Mesodermal cell (in vitro differentiated cells): ENCODE data around the gene ACKR4.
"Not testable (repeated sequence)": the region's sequence is repeated elsewhere in the genome, so short reads cannot be mapped to it uniquely, and the experiment has no call there.

Source experiments
- H3K27ac ChIP-seq: 2 replicates; pipeline ENCODE4 v1.7.0; 2013; ENCODE audit warnings: mild to moderate bottlenecking, low read depth, low read length, moderate library complexity; ENCODE audit not compliant: severe bottlenecking
- H3K36me3 ChIP-seq: 2 replicates; pipeline ENCODE4 v1.7.1; 2013; ENCODE audit warnings: mild to moderate bottlenecking, low read length, moderate library complexity; ENCODE audit not compliant: control insufficient read depth, insufficient read depth
- H3K4me1 ChIP-seq: one replicate; pipeline ENCODE4 v1.7.1; 2013; ENCODE audit warnings: mild to moderate bottlenecking, low read length; ENCODE audit not compliant: insufficient read depth, control insufficient read depth, poor library complexity, severe bottlenecking
- H3K4me3 ChIP-seq: 2 replicates; pipeline ENCODE4 v1.7.0; 2013; ENCODE audit warnings: low read length, control low read depth, mild to moderate bottlenecking; ENCODE audit not compliant: insufficient read depth, poor library complexity, severe bottlenecking; ENCODE audit errors: extremely low read depth
- H3K9me3 ChIP-seq: 2 replicates; pipeline ENCODE4 v1.7.1; 2013; ENCODE audit warnings: mild to moderate bottlenecking, low read length, moderate library complexity; ENCODE audit not compliant: control insufficient read depth
- WGBS, 2 experiments: methylation state at CpG; one replicate each; pipeline ENCODE4 v1.1.5; 2013; ENCODE audit warnings: missing lambda C conversion rate in 2 of 2; ENCODE audit not compliant: insufficient coverage in 2 of 2; 5-methylcytosine and 5-hydroxymethylcytosine counted together

The ACKR4 gene

GRCh38 chr3:132594498-132594897, 2.6 kb upstream of the ACKR4 start:
- no peak overlapping the region for H3K4me3 ChIP-seq
- H3K36me3 ChIP-seq, result peaks cover 2% of the 10 kb centered on the region
- H3K27ac ChIP-seq, result no peak overlapping the region
- H3K9me3 ChIP-seq, result no peaks in the 10 kb centered on the region
- peaks cover 4% of the 10 kb centered on the region for H3K4me1 ChIP-seq

- H3K4me1 ChIP-seq, result peaks cover 4% of the 10 kb centered on the region
- no peaks in the 10 kb centered on the region for H3K9me3 ChIP-seq
- no peak overlapping the region for H3K4me3 ChIP-seq
- peaks cover 2% of the 10 kb centered on the region for H3K36me3 ChIP-seq
- H3K27ac ChIP-seq, result peak overlapping the region; percentile 26
Observed at GRCh38 chr3:132595014-132595413, 2.1 kb upstream of the ACKR4 start.

- no peak overlapping the region for H3K27ac ChIP-seq
- no peak overlapping the region for H3K4me3 ChIP-seq
- H3K9me3 ChIP-seq, result no peaks in the 10 kb centered on the region
- peaks cover 4% of the 10 kb centered on the region for H3K4me1 ChIP-seq
- H3K36me3 ChIP-seq, result peaks cover 2% of the 10 kb centered on the region
Observed at GRCh38 chr3:132596326-132596725, 744 bp upstream of the ACKR4 start.

GRCh38 chr3:132597660-132598059, 590 bp downstream of the ACKR4 start:
- Histone ChIP-seq H3K27ac (no peak overlapping the region), H3K9me3 (no peaks in the 10 kb centered on the region), H3K4me3 (no peak overlapping the region), H3K36me3 (peaks cover 1% of the 10 kb centered on the region), H3K4me1 (peaks cover 4% of the 10 kb centered on the region)
- WGBS, 2 experiments, result no CpG with 5 or more reads among the region's 2 CpGs

- Histone ChIP-seq H3K4me1 (peaks cover 4% of the 10 kb centered on the region), H3K9me3 (no peaks in the 10 kb centered on the region), H3K4me3 (no peak overlapping the region), H3K36me3 (peaks cover 4% of the 10 kb centered on the region), H3K27ac (no peak overlapping the region)
- WGBS, 2 experiments, result 100% methylated on average over 1 to 2 of the region's 3 CpGs
Observed at GRCh38 chr3:132598181-132598580, 1.1 kb downstream of the ACKR4 start.

- not testable (repeated sequence) for H3K9me3 ChIP-seq, H3K4me3 ChIP-seq, H3K36me3 ChIP-seq, H3K27ac ChIP-seq, H3K4me1 ChIP-seq
- WGBS, 2 experiments, result no CpG with 5 or more reads among the region's 1 CpG
Observed at GRCh38 chr3:132600614-132601013, 3.5 kb downstream of the ACKR4 start.

- 66 to 79% methylated on average over 2 of the region's 2 CpGs for WGBS, 2 experiments
- Histone ChIP-seq H3K4me3 (no peak overlapping the region), H3K9me3 (no peaks in the 10 kb centered on the region), H3K4me1 (peaks cover 10% of the 10 kb centered on the region), H3K27ac (peak overlapping the region; percentile 51), H3K36me3 (peaks cover 4% of the 10 kb centered on the region)
Observed at GRCh38 chr3:132605374-132605792, 8.3 kb downstream of the ACKR4 start.

GRCh38 chr3:132606085-132606484, 9.0 kb downstream of the ACKR4 start:
- WGBS, 2 experiments, result no CpG with 5 or more reads among the region's 1 CpG
- Histone ChIP-seq H3K4me1 (peaks cover 10% of the 10 kb centered on the region), H3K27ac (peak overlapping the region; percentile 51), H3K9me3 (no peaks in the 10 kb centered on the region), H3K4me3 (no peak overlapping the region), H3K36me3 (peaks cover 4% of the 10 kb centered on the region)

- H3K4me3 ChIP-seq, H3K4me1 ChIP-seq, H3K9me3 ChIP-seq, H3K36me3 ChIP-seq: not testable (repeated sequence)
- H3K27ac ChIP-seq, result peak overlapping the region; percentile 24
- 85 to 100% methylated on average over 1 to 7 of the region's 8 CpGs for WGBS, 2 experiments
Observed at GRCh38 chr3:132606620-132607019, 9.6 kb downstream of the ACKR4 start.

GRCh38 chr3:132615301-132615700, 18.2 kb downstream of the ACKR4 start:
- not testable (repeated sequence) for H3K27ac ChIP-seq, H3K4me1 ChIP-seq, H3K36me3 ChIP-seq, H3K4me3 ChIP-seq, H3K9me3 ChIP-seq
- WGBS, 2 experiments, result 80% methylated on average over 2 of the region's 3 CpGs; no CpG with 5 or more reads in 1 of the 2 experiments

GRCh38 chr3:132615881-132616280, 18.8 kb downstream of the ACKR4 start:
- Histone ChIP-seq H3K9me3 (no peaks in the 10 kb centered on the region), H3K27ac (no peak overlapping the region), H3K36me3 (no peaks in the 10 kb centered on the region), H3K4me1 (peaks cover 9% of the 10 kb centered on the region), H3K4me3 (no peak overlapping the region)
- 67% methylated on average over 1 of the region's 3 CpGs; no CpG with 5 or more reads in 1 of the 2 experiments for WGBS, 2 experiments

- 83 to 100% methylated on average over 1 of the region's 1 CpG for WGBS, 2 experiments
- H3K4me1 ChIP-seq, result peaks cover 12% of the 10 kb centered on the region
- no peak overlapping the region for H3K4me3 ChIP-seq
- no peaks in the 10 kb centered on the region for H3K9me3 ChIP-seq
- H3K27ac ChIP-seq, result no peak overlapping the region
- H3K36me3 ChIP-seq, result no peaks in the 10 kb centered on the region
Observed at GRCh38 chr3:132616780-132617179, 19.7 kb downstream of the ACKR4 start.
